OCI-LY3 (cell line): ENCODE measurements around the gene TBX22.

ENCODE experiments used
- CTCF ChIP-seq: fragments of 200-600, 300-600 bp; sonication (generic); IDR thresholded peaks from 2 replicates; pipeline ENCODE4 v1.5.1; 2014; ENCODE audit warnings: antibody characterized with exemption, low read length, low read depth
- EZH2phosphoT487 ChIP-seq: fragments of 200-600 bp; shearing (Covaris generic); IDR thresholded peaks from 2 replicates; pipeline ENCODE4 v1.6.1; 2018; ENCODE audit warnings: antibody characterized with exemption, mixed run types, low read depth

GRCh38 chrX:80026116-80026515 is 11.6 kb downstream of the TBX22 start:
- TF ChIP-seq CTCF (no peak), EZH2phosphoT487 (no peak)
